ENCODE data around the gene ASPG.

GRCh38 chr14:104073764-104074163 is 11.7 kb upstream of the ASPG start:
- TF ChIP-seq POLR2AphosphoS5 (IDR thresholded peaks at IDR 0.05), result no peak
- TF ChIP-seq, protein P1, sequence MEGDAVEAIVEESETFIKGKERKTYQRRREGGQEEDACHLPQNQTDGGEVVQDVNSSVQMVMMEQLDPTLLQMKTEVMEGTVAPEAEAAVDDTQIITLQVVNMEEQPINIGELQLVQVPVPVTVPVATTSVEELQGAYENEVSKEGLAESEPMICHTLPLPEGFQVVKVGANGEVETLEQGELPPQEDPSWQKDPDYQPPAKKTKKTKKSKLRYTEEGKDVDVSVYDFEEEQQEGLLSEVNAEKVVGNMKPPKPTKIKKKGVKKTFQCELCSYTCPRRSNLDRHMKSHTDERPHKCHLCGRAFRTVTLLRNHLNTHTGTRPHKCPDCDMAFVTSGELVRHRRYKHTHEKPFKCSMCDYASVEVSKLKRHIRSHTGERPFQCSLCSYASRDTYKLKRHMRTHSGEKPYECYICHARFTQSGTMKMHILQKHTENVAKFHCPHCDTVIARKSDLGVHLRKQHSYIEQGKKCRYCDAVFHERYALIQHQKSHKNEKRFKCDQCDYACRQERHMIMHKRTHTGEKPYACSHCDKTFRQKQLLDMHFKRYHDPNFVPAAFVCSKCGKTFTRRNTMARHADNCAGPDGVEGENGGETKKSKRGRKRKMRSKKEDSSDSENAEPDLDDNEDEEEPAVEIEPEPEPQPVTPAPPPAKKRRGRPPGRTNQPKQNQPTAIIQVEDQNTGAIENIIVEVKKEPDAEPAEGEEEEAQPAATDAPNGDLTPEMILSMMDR (IDR thresholded peaks at IDR 0.05), result no peak
